AG09309 (cell line): ENCODE results near the gene LIMCH1.

Source experiments
- DNase-seq: peaks from one replicate; pipeline ENCODE4 v3.0.0-alpha.2; 2010; ENCODE audit warnings: low read depth
- H3K4me3 ChIP-seq: 2 replicates; pipeline ENCODE4 v1.5.1; 2011; ENCODE audit warnings: mild to moderate bottlenecking, low read depth, low read length, moderate library complexity; ENCODE audit not compliant: control insufficient read depth
- TF ChIP-seq, protein P1 (sequence below): IDR thresholded peaks from 2 replicates; pipeline ENCODE4 v1.5.1; 2011; ENCODE audit warnings: mild to moderate bottlenecking, low read depth, low read length, inconsistent platforms; ENCODE audit not compliant: insufficient read depth, control insufficient read depth; ENCODE audit errors: missing control alignments

The LIMCH1 gene

DNA sequence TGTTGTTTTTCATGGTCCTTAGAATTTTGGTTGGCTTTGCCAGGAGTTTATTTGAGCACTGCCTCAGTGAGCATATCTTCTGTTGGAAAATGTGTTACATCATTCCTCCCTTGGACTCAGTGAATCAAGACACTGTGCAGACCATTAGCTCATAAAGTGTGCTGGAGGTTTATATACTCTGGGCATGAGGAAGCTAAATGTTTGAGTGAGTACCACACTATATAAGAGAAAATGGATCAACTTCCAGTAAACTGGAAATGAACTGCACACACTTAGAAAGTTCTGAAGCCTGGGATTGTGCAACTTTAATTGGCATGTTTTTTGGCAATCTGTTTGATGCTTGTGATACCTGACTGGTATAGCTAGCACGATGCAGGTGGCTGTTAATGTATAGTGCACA lies 75.9 kb downstream of the LIMCH1 start:
- TF ChIP-seq, protein P1, sequence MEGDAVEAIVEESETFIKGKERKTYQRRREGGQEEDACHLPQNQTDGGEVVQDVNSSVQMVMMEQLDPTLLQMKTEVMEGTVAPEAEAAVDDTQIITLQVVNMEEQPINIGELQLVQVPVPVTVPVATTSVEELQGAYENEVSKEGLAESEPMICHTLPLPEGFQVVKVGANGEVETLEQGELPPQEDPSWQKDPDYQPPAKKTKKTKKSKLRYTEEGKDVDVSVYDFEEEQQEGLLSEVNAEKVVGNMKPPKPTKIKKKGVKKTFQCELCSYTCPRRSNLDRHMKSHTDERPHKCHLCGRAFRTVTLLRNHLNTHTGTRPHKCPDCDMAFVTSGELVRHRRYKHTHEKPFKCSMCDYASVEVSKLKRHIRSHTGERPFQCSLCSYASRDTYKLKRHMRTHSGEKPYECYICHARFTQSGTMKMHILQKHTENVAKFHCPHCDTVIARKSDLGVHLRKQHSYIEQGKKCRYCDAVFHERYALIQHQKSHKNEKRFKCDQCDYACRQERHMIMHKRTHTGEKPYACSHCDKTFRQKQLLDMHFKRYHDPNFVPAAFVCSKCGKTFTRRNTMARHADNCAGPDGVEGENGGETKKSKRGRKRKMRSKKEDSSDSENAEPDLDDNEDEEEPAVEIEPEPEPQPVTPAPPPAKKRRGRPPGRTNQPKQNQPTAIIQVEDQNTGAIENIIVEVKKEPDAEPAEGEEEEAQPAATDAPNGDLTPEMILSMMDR: no peak
- no peak for DNase-seq
- H3K4me3 ChIP-seq: no peak overlapping the region

DNA sequence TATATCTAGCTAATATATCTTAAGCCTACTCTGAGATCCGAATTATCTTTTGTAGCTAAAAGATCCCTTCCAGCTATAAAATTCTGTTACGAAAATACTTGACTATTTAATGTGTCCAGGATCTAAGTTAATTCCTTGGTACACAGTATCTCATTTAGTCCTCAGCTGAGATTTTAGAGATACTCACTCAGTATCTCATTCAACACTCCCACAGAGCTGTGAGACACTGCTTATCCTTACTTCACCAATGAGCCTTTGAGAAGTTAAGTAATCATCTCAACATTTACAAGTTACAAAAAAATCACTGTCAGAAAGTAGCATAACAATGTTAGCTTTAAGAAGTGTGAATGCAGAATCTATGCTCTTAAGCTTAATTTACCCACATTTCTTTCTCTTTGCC lies 76.6 kb downstream of the LIMCH1 start:
- no peak overlapping the region for H3K4me3 ChIP-seq
- no peak for DNase-seq
- TF ChIP-seq, protein P1: no peak

DNA sequence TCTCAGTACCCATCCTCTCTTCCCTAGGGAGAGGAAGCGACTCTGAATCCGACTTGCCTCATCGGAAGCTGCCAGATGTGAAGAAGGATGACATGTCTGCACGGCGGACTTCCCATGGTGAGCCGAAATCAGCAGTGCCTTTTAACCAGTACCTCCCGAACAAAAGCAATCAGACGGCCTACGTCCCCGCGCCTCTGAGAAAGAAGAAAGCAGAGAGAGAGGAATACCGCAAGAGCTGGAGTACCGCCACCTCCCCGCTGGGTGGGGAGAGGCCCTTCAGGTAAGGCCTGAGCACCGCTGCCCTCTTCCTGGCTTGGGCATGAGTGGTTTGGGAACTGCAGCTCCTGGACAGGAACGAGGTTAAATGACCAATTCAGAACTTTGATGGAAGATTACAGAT lies 81.2 kb downstream of the LIMCH1 start:
- TF ChIP-seq, protein P1: no peak
- no peak overlapping the region for H3K4me3 ChIP-seq
- no peak for DNase-seq

DNA sequence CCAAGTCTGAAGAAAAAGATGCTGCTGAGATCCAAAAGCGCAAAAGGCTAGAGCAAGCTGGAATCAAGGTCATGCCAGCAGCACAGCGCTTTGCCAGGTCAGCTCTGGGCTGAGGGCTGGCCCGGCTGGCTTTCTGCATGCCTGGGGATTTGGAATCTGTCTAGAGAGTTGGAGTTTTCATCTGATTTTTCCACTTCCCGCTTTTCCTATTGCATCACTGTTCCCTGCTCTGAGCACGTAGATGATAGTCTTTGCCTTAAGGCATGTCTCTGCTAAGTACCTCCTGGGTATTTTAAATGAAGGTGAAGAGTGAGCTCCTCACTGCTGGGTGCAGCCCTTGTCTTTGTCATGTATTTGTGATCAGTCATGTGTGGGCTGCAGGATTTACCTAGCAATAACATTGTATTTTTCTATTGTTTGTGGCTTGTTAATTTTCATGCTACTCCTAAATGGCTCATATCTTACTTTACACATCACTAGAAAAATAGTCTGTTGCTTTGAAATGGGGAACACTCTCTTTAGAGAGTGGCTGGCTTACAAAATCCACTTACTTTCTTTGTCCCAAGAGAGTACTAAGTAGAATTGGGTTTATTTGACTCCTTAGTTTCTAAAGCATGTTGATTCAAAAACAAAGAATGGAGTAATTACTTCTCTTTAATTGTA lies 82.8 kb downstream of the LIMCH1 start:
- DNase-seq: no peak
- TF ChIP-seq, protein P1: no peak
- no peak overlapping the region for H3K4me3 ChIP-seq

DNA sequence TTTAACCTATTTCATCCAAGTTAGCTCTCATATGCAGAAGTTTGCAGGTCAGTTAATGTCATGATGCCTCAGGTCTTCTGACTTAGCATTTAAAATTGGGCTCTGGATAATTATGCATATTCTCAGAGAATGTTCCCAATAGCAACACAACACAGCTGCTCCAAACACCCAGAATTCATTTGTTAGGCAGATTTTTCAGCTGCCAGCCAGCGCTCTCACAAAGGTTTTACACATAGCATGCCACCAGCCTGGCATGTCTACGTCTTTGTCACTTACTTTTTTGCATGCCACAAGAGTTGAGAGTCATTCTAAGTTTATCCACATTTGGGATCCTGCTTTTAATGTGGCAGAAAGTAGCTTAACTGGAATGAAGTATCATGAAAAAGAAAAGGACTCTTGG lies 84.8 kb downstream of the LIMCH1 start:
- no peak overlapping the region for H3K4me3 ChIP-seq
- DNase-seq: no peak
- TF ChIP-seq, protein P1: no peak

DNA sequence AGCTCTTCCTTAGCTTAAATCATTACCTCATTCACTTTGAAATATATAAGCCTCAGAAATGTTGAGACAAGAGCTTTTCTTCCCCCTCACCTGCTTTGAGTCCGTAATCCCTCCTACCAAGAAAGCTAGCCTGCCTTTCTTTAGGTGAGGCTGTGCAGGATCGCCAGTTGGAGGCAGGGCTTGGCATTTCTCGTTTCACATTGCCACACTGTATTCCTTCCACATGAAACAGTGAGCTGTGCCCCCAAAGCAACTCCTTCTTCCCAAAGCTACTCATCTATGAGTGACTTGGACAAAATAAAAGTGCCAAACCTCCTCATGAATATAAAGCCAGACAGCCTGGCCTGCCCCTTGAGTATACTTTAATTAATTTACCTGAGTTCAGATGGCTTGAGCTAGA lies 86.8 kb downstream of the LIMCH1 start:
- H3K4me3 ChIP-seq: no peak overlapping the region
- TF ChIP-seq, protein P1: no peak
- DNase-seq: no peak
